HG02973 (cell line): ENCODE results near the gene DLG2.

Experiments
- ATAC-seq: cut with Tn5 transposase; IDR thresholded peaks from one replicate; pipeline ENCODE4 v1.9.1; 2021; ENCODE audit warnings: moderate library complexity; ENCODE audit not compliant: unreplicated experiment

The DLG2 gene

GRCh38 chr11:83409891-83410290 lies 2217.3 kb downstream of the DLG2 start:
- no peak for ATAC-seq

DNA sequence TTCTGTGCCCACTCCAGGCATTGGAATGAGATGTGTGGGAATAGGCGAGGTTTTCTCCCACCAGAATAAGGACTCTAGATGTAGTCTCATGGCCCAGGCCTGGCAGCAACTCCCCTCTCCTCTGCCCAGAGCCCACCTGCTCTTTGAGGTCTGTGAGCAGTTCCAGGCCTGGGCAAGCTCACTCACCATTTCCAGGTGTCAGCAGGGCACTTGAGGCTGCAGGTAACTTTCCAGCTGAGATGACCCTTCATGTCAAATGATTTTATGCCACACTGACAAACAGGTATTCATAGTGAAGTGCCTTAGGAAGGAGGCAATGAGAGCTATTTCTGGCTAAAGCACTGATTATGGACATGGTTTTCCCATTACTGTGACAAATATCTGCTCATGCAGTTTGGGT lies 2217.7 kb downstream of the DLG2 start:
- no peak for ATAC-seq

DNA sequence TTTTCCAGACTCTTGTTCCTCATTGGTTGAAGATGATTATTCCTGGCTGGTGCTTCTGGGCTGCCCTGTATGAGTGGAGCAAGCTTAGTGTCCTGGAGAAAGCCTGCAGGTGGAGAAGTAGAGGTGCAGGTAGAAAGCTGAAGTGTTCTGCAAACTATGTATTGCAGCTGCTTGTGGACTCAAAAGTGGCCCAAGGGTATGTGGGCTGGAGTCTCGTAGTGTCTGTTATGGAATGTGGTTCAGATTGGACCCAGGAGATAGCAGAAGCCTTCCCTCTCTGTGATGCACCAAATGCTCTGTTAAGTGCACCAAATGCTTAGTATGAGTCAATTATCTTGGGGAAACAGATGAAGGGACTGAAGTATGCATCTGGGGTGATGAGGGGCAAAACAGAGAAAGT lies 2218.2 kb downstream of the DLG2 start:
- ATAC-seq: no peak
